Mammary epithelial cell (primary cell): Measurements from ENCODE around the gene NOX4.
"Not testable (repeated sequence)": the region's sequence is repeated elsewhere in the genome, so short reads cannot be mapped to it uniquely, and the experiment has no call there.

Experiments
- EZH2 ChIP-seq: IDR thresholded peaks from 2 replicates; pipeline ENCODE4 v1.6.1; 2012; ENCODE audit warnings: low read length, inconsistent platforms, borderline replicate concordance
- TF ChIP-seq, protein P1 (sequence below), 2 donors: IDR thresholded peaks in 1 of 2; conservative IDR thresholded peaks in 1 of 2; 2 replicates each; pipeline ENCODE4 v1.5.1; 2011 to 2012; ENCODE audit warnings: inconsistent platforms in 2 of 2, low read length in 2 of 2, mild to moderate bottlenecking in 2 of 2, control low read depth in 1 of 2, low read depth in 1 of 2; ENCODE audit not compliant: insufficient read depth in 1 of 2; ENCODE audit errors: extremely low read depth in 1 of 2

DNA sequence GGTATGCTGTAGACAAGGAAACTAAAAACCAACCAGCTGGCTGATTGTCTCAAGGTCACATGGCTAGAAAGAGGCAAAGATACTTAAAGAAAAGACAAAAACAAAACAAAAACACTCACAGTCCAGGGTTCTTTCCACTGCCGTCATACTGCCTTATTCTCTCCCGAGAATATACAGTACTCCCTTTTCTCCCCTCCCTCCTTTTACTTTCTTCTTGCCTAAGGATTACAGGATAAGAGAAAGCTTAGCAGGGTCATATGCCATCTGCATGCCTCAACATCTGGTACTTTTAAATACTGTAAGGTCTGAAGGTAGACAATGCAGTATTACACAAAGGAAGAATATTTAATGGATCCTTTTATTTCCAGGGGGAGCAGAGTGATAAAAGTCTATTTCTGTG lies 126.3 kb downstream of the NOX4 start:
- TF ChIP-seq, protein P1, sequence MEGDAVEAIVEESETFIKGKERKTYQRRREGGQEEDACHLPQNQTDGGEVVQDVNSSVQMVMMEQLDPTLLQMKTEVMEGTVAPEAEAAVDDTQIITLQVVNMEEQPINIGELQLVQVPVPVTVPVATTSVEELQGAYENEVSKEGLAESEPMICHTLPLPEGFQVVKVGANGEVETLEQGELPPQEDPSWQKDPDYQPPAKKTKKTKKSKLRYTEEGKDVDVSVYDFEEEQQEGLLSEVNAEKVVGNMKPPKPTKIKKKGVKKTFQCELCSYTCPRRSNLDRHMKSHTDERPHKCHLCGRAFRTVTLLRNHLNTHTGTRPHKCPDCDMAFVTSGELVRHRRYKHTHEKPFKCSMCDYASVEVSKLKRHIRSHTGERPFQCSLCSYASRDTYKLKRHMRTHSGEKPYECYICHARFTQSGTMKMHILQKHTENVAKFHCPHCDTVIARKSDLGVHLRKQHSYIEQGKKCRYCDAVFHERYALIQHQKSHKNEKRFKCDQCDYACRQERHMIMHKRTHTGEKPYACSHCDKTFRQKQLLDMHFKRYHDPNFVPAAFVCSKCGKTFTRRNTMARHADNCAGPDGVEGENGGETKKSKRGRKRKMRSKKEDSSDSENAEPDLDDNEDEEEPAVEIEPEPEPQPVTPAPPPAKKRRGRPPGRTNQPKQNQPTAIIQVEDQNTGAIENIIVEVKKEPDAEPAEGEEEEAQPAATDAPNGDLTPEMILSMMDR (conservative IDR thresholded peaks at IDR 0.05 in 1 of 2, IDR thresholded peaks at IDR 0.05 in 1 of 2; ENCODE audit: extremely low read depth in 1 of 2, insufficient read depth in 1 of 2, low read depth in 1 of 2, low read length in 2 of 2): not testable (repeated sequence)
- TF ChIP-seq EZH2: not testable (repeated sequence)
